GM12878 (cell line): ENCODE results near the gene ABCC1.

ENCODE experiments used
- CHD4 ChIP-seq: fragments of 200-600 bp; sonication (generic); IDR thresholded peaks from 2 replicates; pipeline ENCODE4 v1.6.1; 2016; ENCODE audit warnings: mild to moderate bottlenecking
- CTCF ChIP-seq, 3 experiments: IDR thresholded peaks in 2 of 3; conservative IDR thresholded peaks in 1 of 3; 2 replicates each; pipeline ENCODE4 v1.5.1; 2011; ENCODE audit warnings: low read depth in 3 of 3, low read length in 3 of 3, mild to moderate bottlenecking in 3 of 3, control low read depth in 2 of 3, moderate library complexity in 2 of 3, inconsistent platforms in 1 of 3, mixed read lengths in 1 of 3; ENCODE audit not compliant: control insufficient read depth in 2 of 3, insufficient read depth in 1 of 3; ENCODE audit errors: extremely low read depth in 1 of 3
- EP300 ChIP-seq, 2 experiments: fragments of 150-350 bp in 1 of 2; IDR thresholded peaks; 2 replicates each; pipeline ENCODE4 v1.6.1; 2011 to 2012; ENCODE audit warnings: low read depth in 2 of 2, low read length in 2 of 2, borderline replicate concordance in 1 of 2, improper control_type of control experiment in 1 of 2, inconsistent platforms in 1 of 2; ENCODE audit not compliant: control insufficient read depth in 1 of 2
- EZH2 ChIP-seq: IDR thresholded peaks from 2 replicates; pipeline ENCODE4 v1.6.1; 2012; ENCODE audit warnings: low read depth, mild to moderate bottlenecking, control low read depth, inconsistent platforms, low read length, borderline replicate concordance; ENCODE audit not compliant: control insufficient read depth
- HDGF ChIP-seq: fragments of 450-650 bp; IDR thresholded peaks from 2 replicates; pipeline ENCODE4 v1.6.1; 2016; ENCODE audit warnings: antibody characterized with exemption
- JUND ChIP-seq: IDR thresholded peaks from 2 replicates; pipeline ENCODE4 v1.6.1; 2012; ENCODE audit warnings: low read depth, mild to moderate bottlenecking, low read length, improper control_type of control experiment, moderate library complexity
- NFIC ChIP-seq: IDR thresholded peaks from 2 replicates; pipeline ENCODE4 v1.6.1; 2012; ENCODE audit warnings: low read depth, mild to moderate bottlenecking, inconsistent platforms, low read length, moderate library complexity
- TAF1 ChIP-seq: IDR thresholded peaks from 2 replicates; pipeline ENCODE4 v1.6.1; 2011; ENCODE audit warnings: mild to moderate bottlenecking, low read depth, low read length, borderline replicate concordance

- TF ChIP-seq EP300 (IDR thresholded peaks at IDR 0.05; ENCODE audit: borderline replicate concordance in 1 of 2, control insufficient read depth in 1 of 2, low read depth in 2 of 2, low read length in 2 of 2), result no peak
- no peak for TF ChIP-seq CHD4
- no peak for TF ChIP-seq HDGF
- no peak for TF ChIP-seq CTCF (IDR thresholded peaks at IDR 0.05 in 2 of 3, conservative IDR thresholded peaks at IDR 0.05 in 1 of 3; ENCODE audit: control insufficient read depth in 2 of 3, extremely low read depth in 1 of 3, insufficient read depth in 1 of 3, low read depth in 3 of 3, low read length in 3 of 3)
- no peak for TF ChIP-seq EZH2
- no peak for TF ChIP-seq JUND
- TF ChIP-seq NFIC, result no peak
- TF ChIP-seq TAF1, result no peak
Measured at GRCh38 chr16:16116841-16117240, 167.4 kb downstream of the ABCC1 start.
